Germinal center (tissue), 1 donor: ENCODE results near the gene AIP.

Experiments
- DNase-seq: peaks from one replicate; pipeline ENCODE4 v3.0.0; 2012; ENCODE audit warnings: mixed read lengths, low spot score

AIP gene

GRCh38 chr11:67493548-67494370 lies 10.9 kb downstream of the AIP start:
- DNase-seq, result no peak

GRCh38 chr11:67494371-67495233 lies 11.8 kb downstream of the AIP start:
- no peak for DNase-seq

GRCh38 chr11:67495234-67496005 lies 12.6 kb downstream of the AIP start:
- DNase-seq, result no peak

DNA sequence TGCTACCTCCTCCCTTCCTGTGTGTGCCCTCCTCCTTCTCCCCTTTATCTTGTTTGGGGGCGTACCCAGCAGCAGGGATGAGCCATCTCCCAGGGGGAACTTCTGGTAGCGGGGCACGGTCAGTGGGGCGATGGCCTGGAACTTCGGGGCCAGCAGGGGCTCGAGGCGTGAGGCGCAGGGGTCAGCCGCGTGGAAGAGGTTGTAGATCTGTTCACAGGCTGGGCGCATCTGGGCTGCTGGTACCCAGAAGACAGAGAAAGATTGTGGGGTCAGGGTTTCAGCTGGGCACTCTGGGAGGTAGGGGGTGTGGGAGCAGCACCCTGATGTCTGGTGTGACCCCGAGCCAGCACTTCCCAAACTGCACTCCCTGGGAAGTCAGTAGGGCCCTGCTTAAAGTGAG lies 13.3 kb downstream of the AIP start:
- no peak for DNase-seq

DNA sequence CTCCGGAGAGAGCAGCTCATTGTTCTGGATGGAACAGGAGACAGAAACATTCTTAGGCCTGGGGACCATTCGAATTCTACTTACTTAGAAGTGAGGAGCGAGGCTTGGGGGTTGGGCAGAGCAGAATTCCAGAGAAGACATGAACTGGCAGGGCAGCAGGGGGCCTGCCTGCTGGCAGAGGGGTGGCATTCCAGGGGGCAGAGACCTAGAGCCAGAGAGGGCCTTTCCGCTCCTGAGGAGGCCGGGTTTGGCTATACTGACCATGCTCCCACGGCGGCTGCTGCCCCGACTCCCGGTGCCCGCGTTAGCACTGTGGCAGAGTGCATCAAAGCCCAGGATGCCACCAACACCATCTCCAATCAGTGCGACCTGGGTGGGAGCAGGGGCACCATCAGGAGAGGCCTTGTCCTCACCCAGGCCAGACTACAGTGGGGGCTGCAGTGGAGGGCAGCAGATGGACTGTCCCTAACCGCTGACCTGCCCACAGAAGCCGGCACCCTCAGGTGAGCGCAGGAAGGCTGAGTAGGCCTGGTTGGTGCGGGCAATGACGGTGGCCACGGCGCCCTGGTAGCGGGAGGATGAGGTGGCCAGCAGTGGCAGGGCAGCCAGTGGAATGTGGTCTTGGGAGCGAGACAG lies 14.9 kb downstream of the AIP start:
- no peak for DNase-seq

DNA sequence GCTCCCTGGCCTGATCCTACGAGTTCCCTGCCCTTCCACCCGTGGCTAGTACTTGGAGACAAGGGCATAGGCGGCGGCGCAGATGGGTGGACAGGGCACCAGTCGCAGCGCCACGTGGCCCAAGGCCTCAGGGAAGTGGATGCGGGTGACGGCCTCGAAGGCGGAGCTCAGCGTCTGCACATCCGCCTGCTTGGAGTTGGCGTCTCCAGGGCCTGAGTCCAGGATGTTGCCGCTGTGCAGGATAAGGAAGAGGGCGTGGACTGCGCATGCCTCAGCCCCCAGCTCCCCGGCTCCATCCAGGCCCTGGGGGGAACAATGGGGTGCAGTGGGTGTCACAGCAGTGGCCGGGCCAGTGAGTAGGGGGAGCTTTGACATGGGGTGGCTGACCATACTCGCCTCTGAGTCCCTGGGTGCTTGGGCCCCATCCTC lies 15.7 kb downstream of the AIP start:
- no peak for DNase-seq

GRCh38 chr11:67499808-67500483 lies 17.1 kb downstream of the AIP start:
- DNase-seq, result no peak

GRCh38 chr11:67500484-67500821 lies 17.6 kb downstream of the AIP start:
- DNase-seq, result no peak

DNA sequence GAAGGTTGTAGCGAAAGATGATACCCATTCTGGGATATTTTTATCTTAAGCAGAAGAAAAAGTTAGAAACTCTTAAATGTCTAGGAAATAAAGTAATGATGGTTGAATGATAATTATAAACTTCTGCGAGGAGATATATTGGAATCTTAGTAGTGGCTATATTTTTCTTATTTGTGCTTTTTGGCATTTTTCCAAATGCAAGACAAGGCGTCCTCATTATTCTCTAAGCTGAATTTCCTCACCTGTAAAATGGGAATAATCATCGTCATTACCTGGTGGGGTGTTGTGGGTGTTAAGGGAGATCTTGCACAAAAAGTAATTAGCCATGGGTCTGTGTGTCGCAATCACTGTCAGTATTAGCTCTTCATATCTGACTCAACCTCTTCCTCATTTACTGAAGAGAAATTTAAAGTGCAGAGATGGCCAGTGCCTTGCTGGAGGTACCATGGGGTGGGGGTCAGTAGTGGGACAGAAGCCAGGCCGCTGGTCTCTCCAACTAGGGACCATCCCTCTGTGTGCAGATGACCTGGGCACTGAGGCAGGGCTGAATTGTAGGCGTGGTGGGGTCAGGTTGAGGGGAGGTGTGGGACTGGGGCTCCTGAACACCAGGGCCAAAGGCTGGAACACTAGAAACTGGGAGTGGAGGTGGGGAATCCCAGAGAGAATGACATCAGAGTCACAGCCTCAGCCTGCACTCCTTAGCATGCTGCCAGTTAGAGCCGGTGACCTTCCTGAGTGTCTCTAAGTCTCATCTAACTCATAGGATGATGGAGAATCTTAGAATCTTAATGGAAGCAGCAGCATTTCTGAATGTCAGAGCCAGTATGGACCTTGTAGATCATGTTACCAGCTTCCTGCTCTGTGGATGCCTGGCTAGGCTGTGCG lies 18.2 kb downstream of the AIP start:
- no peak for DNase-seq

GRCh38 chr11:67501854-67502253 lies 19.0 kb downstream of the AIP start:
- no peak for DNase-seq

DNA sequence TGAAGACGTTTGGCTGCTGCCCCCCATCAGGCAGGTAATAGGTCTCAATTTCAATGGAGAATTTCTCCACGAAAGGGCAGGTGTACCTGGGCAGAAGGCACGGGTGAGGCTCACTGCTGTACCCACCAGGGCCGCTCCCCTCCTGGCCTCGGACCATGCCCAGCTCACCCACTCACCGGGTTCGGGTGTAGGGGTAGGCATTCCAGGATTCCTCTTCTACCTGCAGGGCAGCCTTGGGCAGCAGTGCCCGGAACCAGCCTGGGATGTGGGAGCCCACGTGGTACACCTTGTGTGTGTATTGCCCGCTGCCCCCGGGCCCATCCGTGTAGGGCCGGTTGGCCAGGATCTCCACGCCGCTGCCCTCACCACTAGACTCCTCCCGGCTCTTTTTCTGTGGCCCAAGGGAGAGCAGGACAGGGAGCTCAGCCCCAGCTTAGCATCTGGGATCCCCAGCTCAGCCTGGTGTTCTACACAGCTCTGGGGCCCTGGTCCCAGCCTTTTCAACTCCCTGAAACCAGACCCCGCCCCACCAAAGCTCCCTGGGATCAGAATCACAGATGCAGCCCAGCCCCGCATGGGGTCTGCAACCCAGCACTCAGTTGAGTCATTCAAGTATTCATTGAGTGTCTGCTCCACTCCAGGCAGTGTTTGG lies 19.6 kb downstream of the AIP start:
- DNase-seq, result no peak

DNA sequence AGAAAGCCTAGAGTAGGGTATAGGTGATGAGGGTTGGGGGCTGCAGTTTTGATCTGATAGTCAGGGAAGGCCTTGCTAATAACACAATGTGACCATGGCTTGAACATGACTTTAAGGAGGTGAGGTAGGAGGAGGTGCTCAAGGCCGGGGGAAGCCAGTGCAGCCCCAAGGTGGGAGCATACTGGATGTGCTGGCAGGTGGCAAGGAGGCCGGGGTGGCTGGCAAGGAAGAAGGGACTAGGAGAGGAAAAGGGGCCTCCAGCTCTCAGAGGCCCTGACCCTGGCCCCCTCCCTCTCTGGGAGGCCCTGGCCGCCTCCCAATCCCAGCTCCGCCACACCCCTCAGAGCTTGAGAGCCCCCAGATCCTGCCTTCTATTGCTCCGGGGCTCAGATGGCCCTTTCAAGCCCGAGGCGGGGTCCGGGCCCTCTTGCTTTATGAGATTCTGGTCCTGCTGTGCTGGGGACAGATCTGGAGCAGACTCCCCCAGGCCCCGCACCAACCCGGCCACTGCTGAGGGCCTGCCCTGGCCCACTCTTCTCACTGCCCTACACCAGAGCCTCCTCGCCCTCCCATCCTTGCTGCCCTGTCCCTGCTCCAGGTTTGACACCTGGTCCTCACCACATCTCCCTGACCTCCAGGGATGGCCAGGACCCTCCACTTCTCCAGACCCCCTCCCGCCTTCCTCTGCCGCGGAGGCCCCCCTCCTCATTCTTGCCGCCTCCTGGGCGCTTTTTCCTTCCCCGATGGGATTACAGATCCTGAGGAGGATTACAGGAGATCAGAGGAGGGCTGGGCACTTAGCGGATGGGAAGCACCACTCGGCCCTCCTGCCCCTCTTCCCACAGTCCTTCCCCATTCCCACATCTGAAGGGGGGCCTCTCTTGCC lies 20.5 kb downstream of the AIP start:
- DNase-seq, result no peak

- no peak for DNase-seq
Measured at GRCh38 chr11:67504005-67504949, 21.5 kb downstream of the AIP start.

GRCh38 chr11:67504950-67505581 lies 22.2 kb downstream of the AIP start, which contains the start of gene PITPNM1:
Gene PITPNM1 (minus strand): TSS chr11:67505363. CDS start chr11:67504180, 1,183 bp downstream.
- DNase-seq, result peak; percentile 81

- DNase-seq, result peak; percentile 86
Measured at GRCh38 chr11:67505605-67506396, 23.0 kb downstream of the AIP start.

DNA sequence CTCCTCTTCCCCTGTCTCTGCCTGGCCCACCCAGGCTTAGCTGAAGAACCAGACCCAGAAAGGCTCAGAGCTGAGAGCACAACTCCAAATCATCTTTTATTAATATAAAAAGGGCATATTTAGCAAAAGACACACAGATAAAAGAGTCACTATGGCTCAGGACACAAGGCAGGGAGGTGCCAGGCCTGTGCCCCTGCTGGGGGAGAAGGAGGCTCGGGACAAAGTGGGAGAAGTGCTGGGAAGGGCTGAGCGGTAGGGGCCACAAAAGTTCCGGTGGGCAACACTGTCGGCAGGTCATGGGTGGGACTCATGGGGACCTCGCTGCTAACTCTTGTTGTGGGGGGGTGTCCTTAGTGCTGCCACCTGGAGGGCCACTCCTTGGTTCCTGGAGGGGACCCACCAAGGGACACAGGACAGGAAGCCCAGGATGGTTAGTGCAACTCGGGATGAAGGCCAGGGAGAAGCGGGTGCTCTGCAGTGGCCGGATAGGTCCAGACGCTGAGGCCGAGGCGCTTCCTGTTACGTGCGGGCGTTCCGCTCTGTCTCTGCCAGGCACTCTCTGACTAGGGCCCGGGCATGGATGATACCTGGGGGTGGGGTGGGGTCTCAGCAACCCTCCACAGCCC lies 23.7 kb downstream of the AIP start:
- no peak for DNase-seq
